Fibroblast of lung (primary cell): Measurements from ENCODE around the gene RAB5A. TPM values are rescaled to one million over a fixed set of nuclear protein-coding genes. Genes with fewer than 3 reads are reported as not detected.
"Not testable (repeated sequence)": the region's sequence is repeated elsewhere in the genome, so short reads cannot be mapped to it uniquely, and the experiment has no call there.

Experiments used
- DNase-seq, 2 donors: peaks; one replicate each; pipeline versions ENCODE4 v3.0.0 to v3.0.0-alpha.2; 2010; ENCODE audit warnings: low read depth in 2 of 2
- H2AFZ ChIP-seq: 2 replicates; pipeline ENCODE4 v1.5.1; 2012; ENCODE audit warnings: low read length, control low read depth, inconsistent platforms
- H3K27ac ChIP-seq: 2 replicates; pipeline ENCODE4 v1.5.1; 2011; ENCODE audit warnings: low read length, control low read depth; ENCODE audit not compliant: insufficient read depth
- H3K27me3 ChIP-seq: 2 replicates; pipeline ENCODE4 v1.5.1; 2011; ENCODE audit warnings: mild to moderate bottlenecking, low read length; ENCODE audit not compliant: control insufficient read depth, insufficient read depth
- H3K36me3 ChIP-seq: 2 replicates; pipeline ENCODE4 v1.5.1; 2011; ENCODE audit warnings: low read length; ENCODE audit not compliant: control insufficient read depth, insufficient read depth
- H3K4me1 ChIP-seq: 2 replicates; pipeline ENCODE4 v1.5.1; 2011; ENCODE audit warnings: low read length; ENCODE audit not compliant: control insufficient read depth, insufficient read depth; ENCODE audit errors: extremely low read depth
- H3K4me2 ChIP-seq: 2 replicates; pipeline ENCODE4 v1.5.1; 2011; ENCODE audit warnings: low read length, control low read depth; ENCODE audit not compliant: insufficient read depth; ENCODE audit errors: extremely low read depth
- H3K4me3 ChIP-seq, 4 experiments: fragments of 200-600 bp in 1 of 4; sonication (generic) in 1 of 4; replicated peaks in 1 of 4; 2 replicates each; pipeline ENCODE4 v1.5.1; 2011 to 2016; ENCODE audit warnings: low read length in 4 of 4, low read depth in 3 of 4, mild to moderate bottlenecking in 3 of 4, control low read depth in 2 of 4, inconsistent platforms in 1 of 4, mixed read lengths in 1 of 4; ENCODE audit not compliant: insufficient read depth in 1 of 4; ENCODE audit errors: control extremely low read depth in 1 of 4
- H3K79me2 ChIP-seq: 2 replicates; pipeline ENCODE4 v1.5.1; 2012; ENCODE audit warnings: mild to moderate bottlenecking, low read length, inconsistent platforms; ENCODE audit not compliant: control insufficient read depth, insufficient read depth
- H3K9ac ChIP-seq: 2 replicates; pipeline ENCODE4 v1.5.1; 2011; ENCODE audit warnings: mild to moderate bottlenecking, low read length, control low read depth; ENCODE audit not compliant: insufficient read depth
- H3K9me3 ChIP-seq: 2 replicates; pipeline ENCODE4 v1.5.1; 2012; ENCODE audit warnings: low read depth, low read length; ENCODE audit not compliant: control insufficient read depth, insufficient read depth
- H4K20me1 ChIP-seq: 2 replicates; pipeline ENCODE4 v1.5.1; 2011; ENCODE audit warnings: low read length; ENCODE audit not compliant: control insufficient read depth, insufficient read depth; ENCODE audit errors: extremely low read depth
- CTCF ChIP-seq, 2 donors: IDR thresholded peaks in 1 of 2; conservative IDR thresholded peaks in 1 of 2; 1 replicate in 1 of 2; 2 replicates in 1 of 2; pipeline ENCODE4 v1.5.1; 2011 to 2012; ENCODE audit warnings: low read length in 2 of 2, control low read depth in 1 of 2, inconsistent platforms in 1 of 2, low read depth in 1 of 2, mild to moderate bottlenecking in 1 of 2
- EZH2 ChIP-seq: IDR thresholded peaks from 2 replicates; pipeline ENCODE4 v1.5.1; 2012; ENCODE audit warnings: low read length, control low read depth, mild to moderate bottlenecking; ENCODE audit errors: missing control alignments
- polyA plus RNA-seq, 2 donors: library from polyadenylated mRNA; depleted of rRNA in 1 of 2; stranded (reverse) in 1 of 2; unstranded in 1 of 2; fragments of >200 nt; gene quantifications; 2 replicates each; pipeline ENCODE4 v1.2.1, GENCODE V29; 2011 to 2012; ENCODE audit warnings: missing spikeins in 1 of 2
- total RNA-seq: library from RNA; depleted of rRNA; stranded (reverse); fragments of >200 nt; gene quantifications from 2 replicates; pipeline ENCODE4 v1.2.1, GENCODE V29; 2014

Gene RAB5A
- total and polyA plus RNA-seq, 2 donors (not counting 1 experiment from before 2014, with no cell fraction given): 50.9 to 86.1 TPM

GRCh38 chr3:20028905-20029331 is 82.0 kb downstream of the RAB5A start:
- DNase-seq: peak in 1 of 2 donors; percentile 9
- no peaks in the 10 kb centered on the region for H4K20me1 ChIP-seq
- no peaks in the 10 kb centered on the region for H3K79me2 ChIP-seq
- H3K9ac ChIP-seq: no peak overlapping the region
- H3K4me2 ChIP-seq: no peak overlapping the region
- H3K9me3 ChIP-seq: no peaks in the 10 kb centered on the region
- no peak overlapping the region for H3K4me3 ChIP-seq
- no peak for TF ChIP-seq EZH2
- no peak for TF ChIP-seq CTCF (conservative IDR thresholded peaks at IDR 0.05 in 1 of 2, IDR thresholded peaks at IDR 0.05 in 1 of 2; ENCODE audit: low read depth in 1 of 2, low read length in 2 of 2)
- H3K27me3 ChIP-seq: no peaks in the 10 kb centered on the region
- no peak overlapping the region for H2AFZ ChIP-seq
- H3K27ac ChIP-seq: no peak overlapping the region
- no peaks in the 10 kb centered on the region for H3K4me1 ChIP-seq
- no peaks in the 10 kb centered on the region for H3K36me3 ChIP-seq

GRCh38 chr3:20031939-20032338 is 85.0 kb downstream of the RAB5A start:
- not testable (repeated sequence) for H3K36me3 ChIP-seq, H3K4me1 ChIP-seq, H4K20me1 ChIP-seq, H3K4me2 ChIP-seq, H3K4me3 ChIP-seq, H3K9me3 ChIP-seq, H3K9ac ChIP-seq, H3K27me3 ChIP-seq, H2AFZ ChIP-seq, H3K27ac ChIP-seq, DNase-seq, H3K79me2 ChIP-seq

Other genes starting within 250 kb of the RAB5A start
- gene EFHB, start 12.9 kb upstream of the RAB5A start, total RNA-seq: 0.83 and 1.0 TPM in 2 replicates
- gene EFHB, start 12.9 kb upstream of the RAB5A start, polyA plus RNA-seq: 0.28 and 0.43 TPM in 2 replicates
- not detected in 2 replicates for gene PP2D1, start 65.2 kb downstream of the RAB5A start, total RNA-seq
- gene PP2D1, start 65.2 kb downstream of the RAB5A start, polyA plus RNA-seq: not detected in 2 replicates
- 7.7 and 14.7 TPM in 2 replicates for gene KAT2B, start 93.3 kb downstream of the RAB5A start, total RNA-seq
- 9.1 and 11.2 TPM in 2 replicates for gene KAT2B, start 93.3 kb downstream of the RAB5A start, polyA plus RNA-seq
- gene SGO1, start 239.1 kb downstream of the RAB5A start, total RNA-seq: 0.26 and 1.8 TPM in 2 replicates
- 2.4 and 7.4 TPM in 2 replicates for gene SGO1, start 239.1 kb downstream of the RAB5A start, polyA plus RNA-seq